Calu3 (cell line): ENCODE data around the gene PIEZO2. TPM values are rescaled to one million over a fixed set of nuclear protein-coding genes. Genes with fewer than 3 reads are reported as not detected.

Experiments
- BruUV-seq: library from RNA; stranded (reverse); fragments of 400-500 nt; replicated peaks from 2 replicates; lab custom pipeline; 2021; lab: Mats Ljungman, UMichigan
- CTCF ChIA-PET: fragments of 300-600 bp; sonication (Branson Sonifier 250); formaldehyde crosslinking; loops from one replicate; lab custom pipeline; 2022; ENCODE audit warnings: antibody characterized with exemption; lab: Charles Lee
- DNase-seq: peaks from one replicate; pipeline ENCODE4 v3.0.0; 2022
- H3K27ac Mint-ChIP-seq: one replicate; pipeline ENCODE4 v1.8.0; 2022; ENCODE audit warnings: mixed read lengths; ENCODE audit not compliant: unreplicated experiment
- H3K27me3 Mint-ChIP-seq: one replicate; pipeline ENCODE4 v1.8.0; 2022; ENCODE audit warnings: mixed read lengths; ENCODE audit not compliant: unreplicated experiment
- H3K36me3 Mint-ChIP-seq: one replicate; pipeline ENCODE4 v1.8.0; 2022; ENCODE audit warnings: mild to moderate bottlenecking, moderate library complexity, mixed read lengths; ENCODE audit not compliant: insufficient read depth, unreplicated experiment
- H3K4me1 Mint-ChIP-seq: one replicate; pipeline ENCODE4 v1.8.0; 2022; ENCODE audit warnings: mild to moderate bottlenecking, low read depth, mixed read lengths; ENCODE audit not compliant: unreplicated experiment
- H3K4me3 Mint-ChIP-seq: one replicate; pipeline ENCODE4 v1.8.0; 2022; ENCODE audit warnings: mild to moderate bottlenecking, low read depth, moderate library complexity, mixed read lengths; ENCODE audit not compliant: unreplicated experiment
- H3K9me3 Mint-ChIP-seq: one replicate; pipeline ENCODE4 v1.8.0; 2022; ENCODE audit warnings: low read depth, mixed read lengths; ENCODE audit not compliant: unreplicated experiment
- CTCF ChIP-seq: fragments of 200-600 bp; IDR thresholded peaks from one replicate; pipeline ENCODE4 v1.8.0; 2022; ENCODE audit warnings: antibody characterized with exemption; ENCODE audit not compliant: unreplicated experiment
- intact Hi-C: fragments of 100-400 bp; cut with micrococcal nuclease; formaldehyde crosslinking; loops from one replicate; pipeline ENCODE4 v1.10.0; 2022; ENCODE audit not compliant: unreplicated experiment
- total RNA-seq: library from RNA; stranded (reverse); gene quantifications from 2 replicates; pipeline ENCODE4 v1.2.3, GENCODE V29; 2022

The PIEZO2 gene
- total RNA-seq, 1 experiment from 2014 or later: 0.24 TPM

GRCh38 chr18:11150271-11150615 lies 874 bp upstream of the PIEZO2 start:
- H3K4me1 Mint-ChIP-seq: no peaks in the 10 kb centered on the region
- peaks cover 27% of the 10 kb centered on the region for H3K27me3 Mint-ChIP-seq
- H3K9me3 Mint-ChIP-seq: no peaks in the 10 kb centered on the region
- BruUV-seq: no TSS peak
- CTCF ChIA-PET: interaction anchor here (0.8 to 1.5 kb wide), 2 partner anchors 13 to 299 kb away, joined by 3 to 4 read pairs; no protein-coding TSS in a partner anchor
- intact Hi-C loops: loop anchor here (5.0 kb wide), 1 partner anchor 108 kb away; no protein-coding TSS in a partner anchor
- DNase-seq: no peak
- H3K4me3 Mint-ChIP-seq: no peak overlapping the region
- H3K27ac Mint-ChIP-seq: no peak overlapping the region
- H3K36me3 Mint-ChIP-seq: no peaks in the 10 kb centered on the region
- no peak for TF ChIP-seq CTCF

GRCh38 chr18:11148680-11149440 lies 509 bp downstream of the PIEZO2 start:
- TF ChIP-seq CTCF: no peak
- Mint-ChIP-seq H3K27ac (no peak overlapping the region), H3K36me3 (no peaks in the 10 kb centered on the region), H3K4me1 (peaks cover under 1% of the 10 kb centered on the region), H3K9me3 (no peaks in the 10 kb centered on the region), H3K27me3 (peaks cover 22% of the 10 kb centered on the region), H3K4me3 (no peak overlapping the region)
- CTCF ChIA-PET: no interaction called here
- intact Hi-C loops: no loop called here
- DNase-seq: no peak
- BruUV-seq: no TSS peak

- H3K9me3 Mint-ChIP-seq: no peaks in the 10 kb centered on the region
- H3K27me3 Mint-ChIP-seq: peaks cover 22% of the 10 kb centered on the region
- no peak for DNase-seq
- CTCF ChIA-PET: no interaction called here
- H3K36me3 Mint-ChIP-seq: no peaks in the 10 kb centered on the region
- no TSS peak for BruUV-seq
- peaks cover 8% of the 10 kb centered on the region for H3K4me1 Mint-ChIP-seq
- intact Hi-C loops: no loop called here
- H3K27ac Mint-ChIP-seq: no peak overlapping the region
- no peak for TF ChIP-seq CTCF
- H3K4me3 Mint-ChIP-seq: no peak overlapping the region
Measured at GRCh38 chr18:11147962-11148679, 1.2 kb downstream of the PIEZO2 start.

- no TSS peak for BruUV-seq
- H3K4me1 Mint-ChIP-seq: peaks cover 8% of the 10 kb centered on the region
- H3K9me3 Mint-ChIP-seq: no peaks in the 10 kb centered on the region
Measured at GRCh38 chr18:11147371-11147951, 1.9 kb downstream of the PIEZO2 start.

More at GRCh38 chr18:11147371-11147951, 1.9 kb downstream of the PIEZO2 start:
- no peak for TF ChIP-seq CTCF
- DNase-seq: no peak
- Mint-ChIP-seq H3K4me3 (no peak overlapping the region), H3K27ac (no peak overlapping the region), H3K36me3 (no peaks in the 10 kb centered on the region), H3K27me3 (peaks cover 22% of the 10 kb centered on the region)
- intact Hi-C loops: no loop called here
- CTCF ChIA-PET: no interaction called here
